IPS-NIHi7 (cell line): ENCODE results near the gene DNAH9.

Source experiments
- DNase-seq: peaks from one replicate; pipeline ENCODE4 v3.0.0; 2012; ENCODE audit warnings: mixed read lengths; ENCODE audit errors: extremely low spot score

Gene DNAH9

GRCh38 chr17:11589716-11590115 lies 8.6 kb upstream of the DNAH9 start:
- DNase-seq: no peak

GRCh38 chr17:11601661-11602060 lies 3.4 kb downstream of the DNAH9 start:
- DNase-seq: no peak

GRCh38 chr17:11608396-11608795 lies 10.1 kb downstream of the DNAH9 start:
- no peak for DNase-seq

- no peak for DNase-seq
Observed at GRCh38 chr17:11610999-11611566, 12.8 kb downstream of the DNAH9 start.

GRCh38 chr17:11612956-11613355 lies 14.7 kb downstream of the DNAH9 start:
- no peak for DNase-seq

GRCh38 chr17:11618861-11619566 lies 20.7 kb downstream of the DNAH9 start:
- DNase-seq: no peak

- no peak for DNase-seq
Observed at GRCh38 chr17:11622492-11622891, 24.2 kb downstream of the DNAH9 start.

- no peak for DNase-seq
Observed at GRCh38 chr17:11624976-11625375, 26.7 kb downstream of the DNAH9 start.

- DNase-seq: no peak
Observed at GRCh38 chr17:11625878-11626277, 27.6 kb downstream of the DNAH9 start.

GRCh38 chr17:11627301-11627940 lies 29.2 kb downstream of the DNAH9 start:
- DNase-seq: no peak

- DNase-seq: no peak
Observed at GRCh38 chr17:11628374-11628773, 30.1 kb downstream of the DNAH9 start.

GRCh38 chr17:11628831-11629230 lies 30.6 kb downstream of the DNAH9 start:
- DNase-seq: no peak

- DNase-seq: no peak
Observed at GRCh38 chr17:11636771-11637170, 38.5 kb downstream of the DNAH9 start.

- no peak for DNase-seq
Observed at GRCh38 chr17:11637796-11638195, 39.5 kb downstream of the DNAH9 start.

GRCh38 chr17:11638700-11639265 lies 40.5 kb downstream of the DNAH9 start:
- DNase-seq: no peak

GRCh38 chr17:11639736-11640462 lies 41.6 kb downstream of the DNAH9 start:
- no peak for DNase-seq

- no peak for DNase-seq
Observed at GRCh38 chr17:11640463-11640814, 42.2 kb downstream of the DNAH9 start.

GRCh38 chr17:11641521-11642275 lies 43.4 kb downstream of the DNAH9 start:
- DNase-seq: no peak

- no peak for DNase-seq
Observed at GRCh38 chr17:11642655-11643054, 44.4 kb downstream of the DNAH9 start.

- DNase-seq: no peak
Observed at GRCh38 chr17:11643851-11644250, 45.6 kb downstream of the DNAH9 start.
